Measurements from ENCODE around the gene ANO2. TPM values are rescaled to one million over a fixed set of nuclear protein-coding genes. Genes with fewer than 3 reads are reported as not detected.

The ANO2 gene
- total RNA-seq, 2 donors from 2014 or later = 14.3 to 28.5 TPM

- no peak overlapping the region for H3K4me3 Mint-ChIP-seq
- H3K27me3 Mint-ChIP-seq (ENCODE audit: insufficient read depth) = no peaks in the 10 kb centered on the region
- H3K4me1 Mint-ChIP-seq = peaks cover 22% of the 10 kb centered on the region
- no peaks in the 10 kb centered on the region for H3K4me1 ChIP-seq (ENCODE audit: control insufficient read depth, insufficient read depth, low read length)
- no peaks in the 10 kb centered on the region for H3K9me3 Mint-ChIP-seq
- 89 to 90% methylated on average over 8 to 11 of the region's 11 CpGs for WGBS, 2 experiments (ENCODE audit: insufficient coverage in 1 of 2, insufficient read length in 1 of 2)
- no peak overlapping the region for H3K9ac ChIP-seq (ENCODE audit: extremely low read depth, low read length, poor library complexity, severe bottlenecking)
- peak; percentile 59 for DNase-seq
- H3K27ac ChIP-seq (ENCODE audit: low read depth, low read length) = no peak overlapping the region
- H3K27me3 ChIP-seq (ENCODE audit: control insufficient read depth, insufficient read depth, low read length, poor library complexity, severe bottlenecking) = no peaks in the 10 kb centered on the region
- no peak for TF ChIP-seq CTCF (conservative IDR thresholded peaks at IDR 0.05)
- H3K36me3 Mint-ChIP-seq (ENCODE audit: low read depth) = peaks cover 33% of the 10 kb centered on the region
- peak overlapping the region; percentile 73 for H3K27ac Mint-ChIP-seq
- H3K36me3 ChIP-seq (ENCODE audit: control insufficient read depth, insufficient read depth, low read length) = no peaks in the 10 kb centered on the region
- no peak overlapping the region for H3K4me3 ChIP-seq (ENCODE audit: low read length)
- no peaks in the 10 kb centered on the region for H3K9me3 ChIP-seq (ENCODE audit: control insufficient read depth, low read length)
Observed at GRCh38 chr12:5904441-5904840, 40.6 kb downstream of the ANO2 start.

GRCh38 chr12:5902736-5903135, 42.3 kb downstream of the ANO2 start:
- no peak overlapping the region for H3K27ac Mint-ChIP-seq
- Histone ChIP-seq H3K36me3 (ENCODE audit: control insufficient read depth, insufficient read depth, low read length) (no peaks in the 10 kb centered on the region), H3K4me3 (ENCODE audit: low read length) (no peak overlapping the region), H3K27me3 (ENCODE audit: control insufficient read depth, insufficient read depth, low read length, poor library complexity, severe bottlenecking) (no peaks in the 10 kb centered on the region), H3K9ac (ENCODE audit: extremely low read depth, low read length, poor library complexity, severe bottlenecking) (no peak overlapping the region), H3K4me1 (ENCODE audit: control insufficient read depth, insufficient read depth, low read length) (no peaks in the 10 kb centered on the region), H3K27ac (ENCODE audit: low read depth, low read length) (no peak overlapping the region), H3K9me3 (ENCODE audit: control insufficient read depth, low read length) (no peaks in the 10 kb centered on the region)
- no peak overlapping the region for H3K4me3 Mint-ChIP-seq
- H3K27me3 Mint-ChIP-seq (ENCODE audit: insufficient read depth) = no peaks in the 10 kb centered on the region
- peaks cover 22% of the 10 kb centered on the region for H3K4me1 Mint-ChIP-seq
- no peak for TF ChIP-seq CTCF (conservative IDR thresholded peaks at IDR 0.05)
- H3K36me3 Mint-ChIP-seq (ENCODE audit: low read depth) = peaks cover 38% of the 10 kb centered on the region
- no peaks in the 10 kb centered on the region for H3K9me3 Mint-ChIP-seq
- WGBS, 2 experiments (ENCODE audit: insufficient coverage in 1 of 2, insufficient read length in 1 of 2) = 92 to 94% methylated on average over 2 of the region's 2 CpGs
- no peak for DNase-seq

GRCh38 chr12:5901416-5901815, 43.6 kb downstream of the ANO2 start:
- Histone ChIP-seq H3K27me3 (ENCODE audit: control insufficient read depth, insufficient read depth, low read length, poor library complexity, severe bottlenecking) (no peaks in the 10 kb centered on the region), H3K4me3 (ENCODE audit: low read length) (no peak overlapping the region), H3K4me1 (ENCODE audit: control insufficient read depth, insufficient read depth, low read length) (no peaks in the 10 kb centered on the region), H3K9me3 (ENCODE audit: control insufficient read depth, low read length) (no peaks in the 10 kb centered on the region), H3K27ac (ENCODE audit: low read depth, low read length) (peak overlapping the region; percentile 45), H3K36me3 (ENCODE audit: control insufficient read depth, insufficient read depth, low read length) (no peaks in the 10 kb centered on the region), H3K9ac (ENCODE audit: extremely low read depth, low read length, poor library complexity, severe bottlenecking) (no peak overlapping the region)
- TF ChIP-seq CTCF (conservative IDR thresholded peaks at IDR 0.05) = no peak
- Mint-ChIP-seq H3K36me3 (ENCODE audit: low read depth) (peaks cover 38% of the 10 kb centered on the region), H3K27ac (no peak overlapping the region), H3K27me3 (ENCODE audit: insufficient read depth) (no peaks in the 10 kb centered on the region), H3K4me3 (no peak overlapping the region), H3K9me3 (no peaks in the 10 kb centered on the region), H3K4me1 (peaks cover 22% of the 10 kb centered on the region)
- peak; percentile 13 for DNase-seq
- 95 to 97% methylated on average over 6 of the region's 6 CpGs for whole genome bisulfite sequencing, 2 experiments (ENCODE audit: insufficient coverage in 1 of 2, insufficient read length in 1 of 2)

Measured in endodermal cell (in vitro differentiated cells).